ENCODE measurements around the gene IRF5. TPM values are rescaled to one million over a fixed set of nuclear protein-coding genes. Genes with fewer than 3 reads are reported as not detected.

Gene IRF5, protein sequence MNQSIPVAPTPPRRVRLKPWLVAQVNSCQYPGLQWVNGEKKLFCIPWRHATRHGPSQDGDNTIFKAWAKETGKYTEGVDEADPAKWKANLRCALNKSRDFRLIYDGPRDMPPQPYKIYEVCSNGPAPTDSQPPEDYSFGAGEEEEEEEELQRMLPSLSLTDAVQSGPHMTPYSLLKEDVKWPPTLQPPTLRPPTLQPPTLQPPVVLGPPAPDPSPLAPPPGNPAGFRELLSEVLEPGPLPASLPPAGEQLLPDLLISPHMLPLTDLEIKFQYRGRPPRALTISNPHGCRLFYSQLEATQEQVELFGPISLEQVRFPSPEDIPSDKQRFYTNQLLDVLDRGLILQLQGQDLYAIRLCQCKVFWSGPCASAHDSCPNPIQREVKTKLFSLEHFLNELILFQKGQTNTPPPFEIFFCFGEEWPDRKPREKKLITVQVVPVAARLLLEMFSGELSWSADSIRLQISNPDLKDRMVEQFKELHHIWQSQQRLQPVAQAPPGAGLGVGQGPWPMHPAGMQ
- 2.9 TPM for total RNA-seq
- long read RNA-seq, partial matches to known transcripts, result 3 of 6 reads
- long read RNA-seq, other reads (novel, unspliced or antisense), result 1 of 6 reads

DNA sequence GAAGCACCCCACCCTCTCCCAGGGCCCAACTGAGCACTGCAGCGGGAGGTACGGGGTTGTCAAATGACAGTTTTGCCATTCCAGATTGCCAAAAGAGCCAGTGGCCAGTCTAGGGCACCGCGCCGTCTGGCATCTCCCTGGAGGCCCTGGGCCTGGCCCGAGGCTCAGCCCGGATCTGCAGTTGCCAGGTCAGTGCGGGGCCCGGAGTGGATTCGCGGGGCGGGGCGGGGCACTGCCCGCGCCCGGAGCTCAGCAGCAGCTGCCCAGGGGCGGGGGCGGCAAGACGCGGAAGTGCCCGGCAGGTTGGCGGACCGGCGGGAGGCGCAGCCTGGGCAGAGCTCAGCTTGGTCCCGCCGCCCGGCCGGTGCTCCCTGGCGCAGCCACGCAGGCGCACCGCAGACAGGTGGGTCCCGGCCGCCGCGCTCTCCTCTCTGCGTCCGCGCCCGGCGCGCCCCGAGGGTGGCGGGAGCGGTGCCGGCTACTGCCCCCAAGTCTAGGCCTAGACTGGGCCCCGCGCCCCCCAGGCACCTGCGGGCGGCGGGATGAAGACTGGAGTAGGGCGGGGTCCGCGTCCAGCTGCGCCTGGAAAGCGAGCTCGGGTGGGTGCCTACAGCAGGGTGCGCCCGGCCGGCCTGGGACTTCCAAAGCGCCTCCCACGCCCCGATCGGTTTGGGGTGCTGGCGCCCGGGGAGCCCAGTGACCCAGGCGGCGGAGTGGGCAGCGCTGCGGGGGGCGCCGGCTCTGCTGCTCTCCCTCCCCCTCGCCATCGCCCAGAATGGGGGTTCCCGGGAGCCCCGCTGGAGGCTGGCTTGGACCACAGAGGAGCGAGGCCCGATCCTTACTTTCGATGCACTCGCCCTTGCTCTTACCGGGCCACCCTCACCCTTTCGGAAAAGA, at the start of gene IRF5:
TSS of gene IRF5 (plus strand) at position 281 of the 897 bp plus-strand sequence. CDS start 4,155 bp downstream, outside the sequence.
- peak; percentile 55 for ATAC-seq
- DNase-seq, result peak; percentile 78

DNA sequence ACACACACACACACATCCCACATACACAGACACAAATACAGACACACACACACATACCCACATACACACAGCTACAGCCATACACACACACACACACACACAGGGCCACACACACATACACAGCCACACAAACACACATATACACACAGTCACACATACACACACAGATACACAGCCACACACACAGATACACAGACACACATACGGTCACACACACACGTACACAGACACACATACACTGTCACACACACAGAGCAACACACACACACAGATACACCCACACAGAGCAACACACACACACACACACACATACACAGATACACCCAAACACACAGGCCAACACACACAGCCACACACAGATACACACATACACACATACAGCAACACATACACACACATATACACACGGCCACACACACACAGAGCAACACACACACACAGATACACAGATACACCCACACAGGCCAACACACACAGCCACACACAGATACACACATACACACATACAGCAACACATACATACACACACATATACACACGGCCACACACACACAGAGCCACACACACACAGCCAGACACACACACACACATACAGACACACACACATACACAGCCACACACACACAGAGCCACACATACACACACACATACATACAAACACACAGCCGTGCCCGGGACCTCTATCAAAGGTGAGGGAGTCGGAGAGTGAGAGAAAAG, 49.5 kb upstream of the IRF5 start:
- ATAC-seq (no peak), DNase-seq (no peak)
- intact Hi-C loops (cut with micrococcal nuclease), result no loop called here

More for the DNA sequence above, at the start of gene IRF5:
- intact Hi-C loops (cut with micrococcal nuclease), result no loop called here

DNA sequence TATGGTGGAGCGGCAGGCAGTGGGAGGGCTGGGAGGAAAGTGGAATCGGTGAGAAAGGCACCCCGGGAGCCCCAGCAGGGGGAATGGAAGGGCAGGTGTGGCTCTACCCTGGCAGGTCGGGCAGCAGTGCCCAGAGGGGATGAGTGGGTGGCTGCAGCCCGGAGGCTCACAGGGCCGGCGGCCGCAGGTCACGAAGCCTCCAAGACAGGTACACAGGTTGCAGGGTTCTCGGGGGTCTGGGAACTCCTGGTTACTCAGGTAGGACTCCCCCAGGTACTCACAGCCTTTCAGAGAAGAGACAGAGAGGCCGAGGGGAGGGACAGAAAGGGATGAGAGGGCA, 49.0 kb upstream of the IRF5 start:
- no peak for ATAC-seq
- no peak for DNase-seq
- intact Hi-C loops (cut with micrococcal nuclease), result no loop called here

DNA sequence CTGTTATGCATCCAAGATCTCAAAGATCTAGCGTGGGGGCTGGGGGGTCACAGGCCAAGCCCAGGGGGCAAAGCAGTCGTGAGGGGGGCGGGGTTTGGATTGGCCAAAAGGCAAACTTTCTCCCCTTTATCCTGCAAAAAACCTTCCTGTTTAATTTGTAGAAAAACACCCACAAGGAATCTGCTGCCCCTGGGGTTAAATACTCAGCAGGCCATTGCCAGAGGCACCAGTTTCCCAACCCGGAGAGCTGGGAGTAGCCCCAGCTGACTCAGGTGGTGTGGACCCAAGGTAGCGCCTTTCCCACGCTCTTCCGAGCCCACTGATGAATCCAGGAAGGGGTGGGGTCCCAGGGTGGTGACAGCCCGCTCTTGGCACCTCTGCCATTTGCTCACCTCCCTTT, 48.6 kb upstream of the IRF5 start:
- no peak for ATAC-seq
- intact Hi-C loops (cut with micrococcal nuclease), result no loop called here
- DNase-seq, result no peak

DNA sequence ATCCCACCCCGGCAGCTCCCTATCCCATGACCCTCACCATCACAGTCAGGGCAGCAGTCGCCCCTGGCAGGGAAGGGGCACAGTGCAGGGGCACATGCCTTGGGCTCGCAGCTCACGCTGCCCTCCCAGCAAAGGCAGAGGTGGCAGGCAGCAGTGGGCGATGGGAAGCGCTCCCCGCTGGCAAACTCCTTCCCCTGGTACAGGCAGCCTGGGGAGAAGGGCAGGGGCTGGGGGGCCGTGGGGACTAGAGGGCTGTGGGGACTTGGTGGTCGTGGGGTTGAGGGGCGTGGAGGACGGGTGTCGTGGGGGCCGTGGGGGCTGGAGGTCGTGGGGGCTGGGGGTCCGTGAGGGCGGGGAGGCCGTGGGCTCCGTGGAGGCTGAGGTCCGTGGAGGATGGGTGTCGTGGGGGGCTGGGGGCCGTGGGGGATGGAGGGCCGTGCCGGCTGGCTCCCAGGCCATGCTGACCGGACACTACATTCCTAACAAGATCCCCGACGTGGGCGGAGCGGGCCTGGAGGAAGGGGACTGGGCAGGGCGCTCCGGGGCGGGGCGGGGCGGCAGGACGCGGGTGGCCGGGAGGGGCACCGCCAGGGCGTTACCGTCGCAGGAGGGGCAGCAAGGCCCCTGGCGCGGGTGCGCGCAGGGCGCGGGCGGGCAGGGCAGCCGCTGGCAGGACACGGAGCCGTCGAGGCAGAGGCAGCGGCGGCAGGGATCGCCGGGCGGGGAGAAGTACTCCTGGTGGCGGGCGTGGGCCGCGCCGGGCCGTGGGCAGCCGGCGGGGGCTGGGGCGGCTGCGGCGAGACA, 47.2 kb upstream of the IRF5 start:
- intact Hi-C loops (cut with micrococcal nuclease), result no loop called here
- ATAC-seq (peak; percentile 31), DNase-seq (no peak)

- DNase-seq, result no peak
- intact Hi-C loops (cut with micrococcal nuclease), result no loop called here
- peak; percentile 20 for ATAC-seq
These were observed 46.4 kb upstream of the IRF5 start for GRCh38 chr7:128891110-128891941.

- no peak for DNase-seq
- ATAC-seq, result no peak
- intact Hi-C loops (cut with micrococcal nuclease), result no loop called here
These were observed 45.8 kb upstream of the IRF5 start for GRCh38 chr7:128891942-128892269.

DNA sequence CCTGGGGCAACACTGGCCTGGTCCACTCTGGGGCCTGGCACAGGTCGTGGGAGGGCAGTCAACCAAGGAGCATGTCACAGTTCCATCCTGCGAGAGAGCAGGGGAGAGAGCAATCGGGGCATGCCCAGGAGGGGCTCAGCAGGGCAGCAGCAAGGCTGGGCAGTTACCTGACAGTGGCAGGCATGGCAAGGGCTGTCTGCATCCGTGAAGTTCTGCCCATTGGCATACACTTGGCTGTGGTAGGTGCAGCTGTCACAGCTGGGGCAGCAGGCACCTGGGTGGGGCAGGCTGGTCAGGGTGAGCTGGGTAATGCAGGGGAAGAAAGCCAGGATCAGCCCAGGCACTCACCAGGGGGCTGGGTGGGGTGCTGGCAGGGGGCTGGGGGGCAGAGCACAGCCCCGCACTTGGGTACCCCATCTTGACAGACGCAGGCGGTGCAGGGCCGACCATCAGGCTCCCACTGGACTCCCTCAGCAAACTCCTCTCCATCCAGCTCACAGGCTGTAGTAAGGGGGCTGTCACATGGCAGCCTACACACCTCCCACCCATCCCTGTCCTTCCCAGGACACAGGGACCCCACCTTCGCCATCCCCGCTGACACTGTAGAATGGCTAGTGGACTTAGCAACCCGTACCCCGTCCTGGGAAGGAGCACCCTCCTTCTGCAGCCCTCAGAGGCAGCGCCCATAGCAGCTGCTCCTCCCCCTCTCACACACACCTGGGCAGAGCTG, 45.0 kb upstream of the IRF5 start:
- ATAC-seq, result no peak
- no peak for DNase-seq
- intact Hi-C loops (cut with micrococcal nuclease), result no loop called here

- intact Hi-C loops (cut with micrococcal nuclease), result no loop called here
- ATAC-seq, result no peak
- DNase-seq, result no peak
These were observed 44.3 kb upstream of the IRF5 start for GRCh38 chr7:128893251-128894100.

- intact Hi-C loops (cut with micrococcal nuclease), result no loop called here
- DNase-seq, result no peak
- ATAC-seq, result no peak
These were observed 43.7 kb upstream of the IRF5 start for GRCh38 chr7:128894101-128894440.

GRCh38 chr7:128895320-128895719, 42.4 kb upstream of the IRF5 start:
- ATAC-seq (no peak), DNase-seq (no peak)
- intact Hi-C loops (cut with micrococcal nuclease), result no loop called here

- no peak for ATAC-seq
- DNase-seq, result no peak
- intact Hi-C loops (cut with micrococcal nuclease), result no loop called here
These were observed 38.3 kb upstream of the IRF5 start for GRCh38 chr7:128899392-128899791.

GRCh38 chr7:128900237-128900636, 37.5 kb upstream of the IRF5 start:
- no peak for ATAC-seq
- DNase-seq, result no peak
- intact Hi-C loops (cut with micrococcal nuclease), result loop anchor here (10.0 kb wide), 1 partner anchor 205 kb away; no protein-coding TSS in a partner anchor

DNA sequence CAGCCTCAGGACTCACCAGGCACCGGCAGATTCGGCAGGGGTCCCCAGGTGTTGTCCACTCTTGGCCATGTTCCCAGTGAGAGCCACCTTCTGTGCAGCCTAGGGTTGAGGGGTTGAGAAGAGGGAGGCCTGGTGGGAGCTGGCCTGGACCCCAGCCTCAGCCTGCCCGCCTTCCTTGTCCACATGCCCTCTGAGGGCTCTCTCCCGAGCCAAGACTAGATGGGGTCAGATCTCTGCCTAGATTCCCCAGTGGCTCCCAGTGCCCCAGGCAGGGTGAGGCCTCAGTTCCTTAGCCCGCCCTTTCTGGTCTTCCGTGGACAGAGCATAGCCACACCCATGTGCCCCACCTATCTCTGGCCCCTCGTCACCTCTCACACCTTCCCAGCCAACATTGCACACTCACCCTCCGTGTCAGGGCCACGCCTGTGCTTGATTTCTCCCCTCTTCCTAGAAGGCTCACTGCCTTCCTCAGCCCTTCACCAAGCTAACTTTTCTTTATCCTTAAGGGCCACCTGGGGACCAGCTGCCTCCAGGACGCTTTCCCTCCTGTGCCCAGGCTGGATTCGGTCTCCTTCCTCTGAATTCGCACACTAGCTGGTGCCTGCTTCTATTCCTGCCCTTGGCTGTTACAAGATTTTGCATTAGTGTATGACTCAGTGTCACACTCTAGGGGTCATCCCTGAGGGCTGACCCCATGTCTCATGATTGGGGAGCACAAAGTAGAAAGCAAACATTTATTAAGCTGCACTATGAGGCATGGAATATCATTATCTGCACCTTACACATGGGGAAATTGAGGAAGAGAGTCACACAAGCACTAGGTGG, 34.8 kb upstream of the IRF5 start:
- intact Hi-C loops (cut with micrococcal nuclease), result loop anchor here (10.0 kb wide), 1 partner anchor 202 kb away; no protein-coding TSS in a partner anchor
- DNase-seq (no peak), ATAC-seq (no peak)

GRCh38 chr7:128903621-128904361, 33.9 kb upstream of the IRF5 start:
- intact Hi-C loops (cut with micrococcal nuclease), result loop anchor here (10.0 kb wide), 1 partner anchor 201 kb away; no protein-coding TSS in a partner anchor
- no peak for DNase-seq
- ATAC-seq, result peak; percentile 13

Measured in left ventricle myocardium superior (tissue), 1 donor.